Neural cell (in vitro differentiated cells): ENCODE data around the gene KCNAB1. TPM values are rescaled to one million over a fixed set of nuclear protein-coding genes. Genes with fewer than 3 reads are reported as not detected.

ENCODE experiments used
- H2AFZ ChIP-seq: fragments of 200-600, 300-800 bp; sonication (generic), shearing (Covaris generic); 2 replicates; pipeline ENCODE4 v1.6.0; 2014; ENCODE audit warnings: low read depth, mild to moderate bottlenecking, antibody characterized with exemption, low read length, moderate library complexity
- H3F3A ChIP-seq: fragments of 200-600 bp; shearing (Covaris generic); 2 replicates; pipeline ENCODE4 v1.6.1; 2016; ENCODE audit warnings: mild to moderate bottlenecking, moderate library complexity, mixed read lengths, antibody characterized with exemption, low read length; ENCODE audit not compliant: insufficient read depth, poor library complexity, severe bottlenecking
- H3K27ac ChIP-seq: fragments of 200-600, 300-800 bp; sonication (generic), shearing (Covaris generic); 2 replicates; pipeline ENCODE4 v1.5.1; 2014; ENCODE audit warnings: mild to moderate bottlenecking, low read length, moderate library complexity
- H3K27me3 ChIP-seq: fragments of 300-800, 200-600 bp; sonication (generic), shearing (Covaris generic); 2 replicates; pipeline ENCODE4 v1.6.0; 2014; ENCODE audit warnings: mild to moderate bottlenecking, low read depth, low read length, moderate library complexity; ENCODE audit not compliant: insufficient read depth
- H3K36me3 ChIP-seq: fragments of 300-800, 200-600 bp; sonication (generic), shearing (Covaris generic); 2 replicates; pipeline ENCODE4 v1.5.1; 2014; ENCODE audit warnings: mild to moderate bottlenecking, antibody characterized with exemption, low read length, moderate library complexity; ENCODE audit not compliant: insufficient read depth
- H3K4me2 ChIP-seq: fragments of 300-800, 200-600 bp; sonication (generic), shearing (Covaris generic); 2 replicates; pipeline ENCODE4 v1.6.0; 2014; ENCODE audit warnings: mild to moderate bottlenecking, low read length
- H3K4me3 ChIP-seq: fragments of 300-800, 200-600 bp; sonication (generic), shearing (Covaris generic); 2 replicates; pipeline ENCODE4 v1.5.1; 2014; ENCODE audit warnings: mild to moderate bottlenecking, low read length, moderate library complexity
- H3K79me2 ChIP-seq: fragments of 200-600 bp; shearing (Covaris generic); replicated peaks from 2 replicates; pipeline ENCODE4 v1.6.0; 2014; ENCODE audit warnings: mild to moderate bottlenecking, low read length, moderate library complexity; ENCODE audit not compliant: insufficient read depth
- H3K9ac ChIP-seq: fragments of 300-800, 200-600 bp; sonication (generic), shearing (Covaris generic); 2 replicates; pipeline ENCODE4 v1.6.1; 2016; ENCODE audit warnings: mild to moderate bottlenecking, low read length, mixed read lengths
- H3K9me2 ChIP-seq: fragments of 200-600 bp; shearing (Covaris generic); 2 replicates; pipeline ENCODE4 v1.6.1; 2016; ENCODE audit warnings: mild to moderate bottlenecking, low read length, mixed read lengths; ENCODE audit not compliant: insufficient read depth
- H3K9me3 ChIP-seq: fragments of 200-600, 300-800 bp; sonication (generic), shearing (Covaris generic); 2 replicates; pipeline ENCODE4 v1.6.1; 2016; ENCODE audit warnings: mild to moderate bottlenecking, mixed run types, low read length, moderate library complexity, mixed read lengths
- H4K20me1 ChIP-seq: fragments of 200-600 bp; shearing (Covaris generic); 2 replicates; pipeline ENCODE4 v1.6.1; 2016; ENCODE audit warnings: mild to moderate bottlenecking, mixed run types; ENCODE audit not compliant: insufficient read depth
- CTCF ChIP-seq: fragments of 450-650 bp; IDR thresholded peaks from 2 replicates; pipeline ENCODE4 v1.5.1; 2014; ENCODE audit warnings: antibody characterized with exemption, mild to moderate bottlenecking, moderate library complexity; ENCODE audit not compliant: poor library complexity, severe bottlenecking
- EP300 ChIP-seq: fragments of 450-650 bp; conservative IDR thresholded peaks from 2 replicates; pipeline ENCODE4 v1.6.1; 2014; ENCODE audit warnings: antibody characterized with exemption, mild to moderate bottlenecking, moderate library complexity; ENCODE audit not compliant: poor library complexity, severe bottlenecking
- EZH2 ChIP-seq: fragments of 200-600, 300-800 bp; shearing (Covaris generic), sonication (generic); IDR thresholded peaks from 2 replicates; pipeline ENCODE4 v1.6.1; 2014; ENCODE audit warnings: antibody characterized with exemption, low read length, borderline replicate concordance, mild to moderate bottlenecking; ENCODE audit not compliant: insufficient read depth, poor library complexity, severe bottlenecking
- MXI1 ChIP-seq: fragments of 450-650 bp; conservative IDR thresholded peaks from 2 replicates; pipeline ENCODE4 v1.6.1; 2014; ENCODE audit warnings: antibody characterized with exemption, mild to moderate bottlenecking; ENCODE audit not compliant: poor library complexity, severe bottlenecking
- POLR2AphosphoS5 ChIP-seq: IDR thresholded peaks from 2 replicates; pipeline ENCODE4 v1.6.1; 2012
- RAD21 ChIP-seq: fragments of 450-650 bp; conservative IDR thresholded peaks from 2 replicates; pipeline ENCODE4 v1.6.1; 2014; ENCODE audit warnings: antibody characterized with exemption, mild to moderate bottlenecking, moderate library complexity
- REST ChIP-seq: IDR thresholded peaks from 2 replicates; pipeline ENCODE4 v1.6.1; 2012; ENCODE audit warnings: borderline replicate concordance
- SMC3 ChIP-seq: fragments of 450-650 bp; conservative IDR thresholded peaks from 2 replicates; pipeline ENCODE4 v1.6.1; 2014; ENCODE audit warnings: antibody characterized with exemption, mild to moderate bottlenecking, moderate library complexity; ENCODE audit not compliant: poor library complexity
- TAF1 ChIP-seq: IDR thresholded peaks from 2 replicates; pipeline ENCODE4 v1.6.1; 2012; ENCODE audit warnings: low read depth
- polyA plus RNA-seq: library from polyadenylated mRNA; depleted of rRNA; stranded (reverse); fragments of >200 nt; gene quantifications from 2 replicates; pipeline ENCODE4 v1.2.3, GENCODE V29; 2014

KCNAB1 gene
- polyA plus RNA-seq, 1 donor from 2014 or later = 14.9 TPM

GRCh38 chr3:156206157-156206556 lies 85.8 kb downstream of the KCNAB1 start:
- Histone ChIP-seq H3F3A (no peaks in the 10 kb centered on the region), H2AFZ (no peak overlapping the region)
- TF ChIP-seq MXI1 = no peak
- no peak for TF ChIP-seq EP300
- no peak for TF ChIP-seq EZH2
- no peak for TF ChIP-seq SMC3
- TF ChIP-seq POLR2AphosphoS5 = no peak
- no peak for TF ChIP-seq RAD21

GRCh38 chr3:156207802-156208685 lies 87.7 kb downstream of the KCNAB1 start:
- Histone ChIP-seq H3K9me3 (no peaks in the 10 kb centered on the region), H3K79me2 (no peaks in the 10 kb centered on the region), H3K27ac (no peak overlapping the region), H3K4me2 (no peak overlapping the region), H2AFZ (no peak overlapping the region), H3K4me3 (no peak overlapping the region), H4K20me1 (no peaks in the 10 kb centered on the region), H3K9ac (no peak overlapping the region), H3K9me2 (no peaks in the 10 kb centered on the region), H3K36me3 (no peaks in the 10 kb centered on the region), H3F3A (no peaks in the 10 kb centered on the region), H3K27me3 (no peaks in the 10 kb centered on the region)
- TF ChIP-seq EZH2 (no peak), TAF1 (no peak)

More at GRCh38 chr3:156206157-156206556, 85.8 kb downstream of the KCNAB1 start:
- H3K9ac ChIP-seq = no peak overlapping the region
- no peaks in the 10 kb centered on the region for H3K9me3 ChIP-seq
- no peaks in the 10 kb centered on the region for H3K9me2 ChIP-seq
- H3K27me3 ChIP-seq = no peaks in the 10 kb centered on the region
- no peaks in the 10 kb centered on the region for H3K79me2 ChIP-seq
- no peaks in the 10 kb centered on the region for H3K36me3 ChIP-seq
- no peak overlapping the region for H3K4me3 ChIP-seq
- H3K4me2 ChIP-seq = no peak overlapping the region
- no peaks in the 10 kb centered on the region for H4K20me1 ChIP-seq
- H3K27ac ChIP-seq = no peak overlapping the region

- Histone ChIP-seq H3K4me2 (no peak overlapping the region), H3F3A (no peaks in the 10 kb centered on the region), H3K27me3 (no peaks in the 10 kb centered on the region), H2AFZ (no peak overlapping the region), H3K4me3 (no peak overlapping the region), H3K27ac (no peak overlapping the region), H3K9me3 (no peaks in the 10 kb centered on the region), H3K9me2 (no peaks in the 10 kb centered on the region), H3K9ac (no peak overlapping the region), H3K79me2 (no peaks in the 10 kb centered on the region), H3K36me3 (no peaks in the 10 kb centered on the region), H4K20me1 (no peaks in the 10 kb centered on the region)
- TF ChIP-seq SMC3 (no peak), CTCF (no peak), POLR2AphosphoS5 (no peak), EP300 (no peak), RAD21 (no peak), REST (no peak), MXI1 (no peak), TAF1 (no peak), EZH2 (no peak)
These were observed 89.4 kb downstream of the KCNAB1 start for GRCh38 chr3:156209631-156210335.
